HG03045 (cell line): ENCODE measurements around the gene HERC2.
"Not testable (repeated sequence)": the region's sequence is repeated elsewhere in the genome, so short reads cannot be mapped to it uniquely, and the experiment has no call there.

ENCODE experiments used
- ATAC-seq: cut with Tn5 transposase; IDR thresholded peaks from one replicate; pipeline ENCODE4 v1.9.1; 2021; ENCODE audit warnings: mild to moderate bottlenecking, moderate library complexity; ENCODE audit not compliant: unreplicated experiment

HERC2 gene

DNA sequence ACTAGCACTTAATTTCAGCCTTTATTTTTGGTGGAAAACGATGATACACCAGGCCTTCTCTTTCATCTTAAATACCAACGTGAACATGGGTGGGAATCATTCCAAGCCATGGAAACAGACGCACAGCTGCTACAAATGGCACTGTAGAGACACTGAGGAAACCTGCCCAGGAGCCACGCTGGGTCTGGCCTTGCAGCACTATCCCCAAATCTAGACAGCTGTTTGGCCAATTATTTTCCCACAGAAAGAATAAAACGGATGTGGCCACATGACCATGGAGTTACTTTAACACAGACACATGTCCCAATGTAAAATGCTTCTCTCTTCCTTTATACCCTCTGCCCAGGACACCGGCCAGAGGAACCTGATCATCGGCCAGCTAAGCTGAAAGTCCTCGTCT is 139.2 kb downstream of the HERC2 start:
- no peak for ATAC-seq

DNA sequence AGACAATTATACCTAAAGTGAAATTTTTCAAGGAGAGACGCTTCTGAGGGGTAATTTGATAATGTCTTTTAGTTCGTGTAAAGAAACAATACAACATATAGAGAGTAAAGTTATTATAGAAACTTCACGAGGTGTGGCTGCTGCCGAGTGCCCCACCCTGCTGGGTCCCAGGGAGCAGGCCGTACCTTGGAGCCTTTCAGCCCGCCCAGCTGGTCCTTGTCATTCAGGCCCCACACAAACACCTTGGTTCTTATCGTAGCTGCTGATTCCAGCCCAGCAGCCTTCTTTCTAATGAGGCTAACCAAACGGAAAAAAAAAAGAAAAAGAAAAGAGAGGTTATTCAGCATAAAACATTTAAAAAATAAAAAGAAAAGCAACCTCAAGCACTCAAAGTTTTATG is 139.8 kb downstream of the HERC2 start:
- ATAC-seq, result no peak

DNA sequence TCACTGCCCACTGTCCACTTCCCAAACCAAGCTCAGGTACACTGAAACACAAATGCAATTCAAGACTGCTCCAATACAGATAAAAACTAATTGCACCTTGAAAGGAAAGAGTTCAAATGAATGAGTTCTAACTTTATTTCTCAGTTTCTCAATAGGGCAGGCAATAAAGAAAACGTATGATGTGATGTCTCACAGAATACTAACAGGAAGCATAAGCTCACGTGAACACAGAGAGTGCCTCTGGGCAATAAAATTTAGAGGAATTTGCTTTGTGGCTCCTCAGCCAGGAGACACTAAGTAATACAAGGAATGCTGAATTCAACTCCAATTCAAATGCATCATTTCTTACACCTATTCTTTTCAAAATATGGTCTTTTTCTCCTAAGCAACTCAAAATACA is 140.6 kb downstream of the HERC2 start:
- no peak for ATAC-seq

DNA sequence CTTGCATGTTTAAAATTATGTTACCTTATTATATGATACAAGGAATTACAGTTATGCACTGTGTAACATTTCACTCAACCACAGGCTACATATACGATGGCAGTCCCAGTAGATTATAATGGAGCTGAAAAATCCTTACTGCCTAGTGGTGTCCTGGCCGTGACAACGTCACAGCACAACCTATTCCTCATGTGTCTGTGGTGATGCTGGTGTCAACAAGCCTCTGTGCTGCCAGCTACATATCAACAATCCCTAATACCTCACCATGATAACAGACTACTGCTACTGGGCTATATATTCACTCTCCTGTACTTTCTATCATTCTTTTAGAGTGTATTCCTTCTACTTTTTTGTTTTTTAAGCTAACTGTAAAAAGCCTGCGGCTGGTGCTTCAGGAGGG is 142.7 kb downstream of the HERC2 start:
- ATAC-seq, result no peak

DNA sequence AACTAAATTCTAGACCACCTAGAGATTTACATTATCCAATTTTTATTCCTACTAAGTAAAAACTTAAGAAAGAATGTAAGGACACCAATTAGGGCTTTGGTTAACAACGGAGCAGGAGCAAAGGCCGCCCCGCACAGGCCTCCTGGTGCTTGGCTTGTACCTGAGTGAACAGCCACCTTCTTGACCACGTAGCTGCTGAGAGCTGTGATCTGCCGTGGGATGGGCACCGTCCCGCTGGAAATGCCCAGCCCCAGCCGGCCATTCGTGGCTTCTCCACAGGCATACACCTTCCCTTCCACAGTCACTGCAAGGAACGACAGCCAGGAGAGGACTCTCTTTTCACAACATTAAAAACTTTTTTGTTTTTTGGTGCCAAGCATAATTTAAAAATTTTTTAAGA is 143.3 kb downstream of the HERC2 start:
- no peak for ATAC-seq

DNA sequence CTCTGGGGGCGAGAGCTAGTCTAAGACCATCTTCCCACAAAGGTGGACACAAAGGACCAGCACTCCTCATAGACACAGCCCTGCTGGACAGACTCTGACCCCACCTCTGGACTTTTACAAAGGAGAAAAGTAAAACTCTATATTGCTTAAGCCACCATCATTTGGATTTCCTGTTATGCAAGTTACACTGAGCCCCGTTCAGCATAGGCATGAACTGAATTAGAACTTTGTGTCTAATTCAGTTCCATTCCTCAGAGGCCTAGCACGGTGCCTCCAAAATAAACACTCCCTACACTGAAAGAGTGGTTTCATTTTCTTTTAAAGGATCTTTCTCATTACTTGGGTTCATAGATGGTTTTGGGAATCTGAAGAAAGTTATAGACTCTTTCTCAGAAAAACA is 143.7 kb downstream of the HERC2 start:
- no peak for ATAC-seq

DNA sequence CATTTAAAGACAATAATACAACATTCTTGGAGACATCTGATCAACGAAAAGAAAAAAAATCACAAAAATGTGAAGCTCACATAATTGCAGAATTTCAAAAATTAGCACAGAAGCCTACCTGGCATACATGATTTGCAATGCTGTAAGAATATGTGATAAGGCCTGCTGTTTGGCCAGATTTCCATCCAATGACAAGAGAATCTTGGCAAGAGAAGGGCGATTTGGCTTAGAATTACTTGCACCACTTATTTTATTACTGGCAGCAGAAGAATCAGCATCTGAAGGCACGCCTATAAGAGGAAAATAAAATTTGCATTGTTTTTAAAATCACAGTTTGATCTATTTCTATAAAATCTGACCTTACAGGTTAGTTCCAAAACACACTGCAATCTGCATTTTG is 152.6 kb downstream of the HERC2 start:
- ATAC-seq, result no peak

DNA sequence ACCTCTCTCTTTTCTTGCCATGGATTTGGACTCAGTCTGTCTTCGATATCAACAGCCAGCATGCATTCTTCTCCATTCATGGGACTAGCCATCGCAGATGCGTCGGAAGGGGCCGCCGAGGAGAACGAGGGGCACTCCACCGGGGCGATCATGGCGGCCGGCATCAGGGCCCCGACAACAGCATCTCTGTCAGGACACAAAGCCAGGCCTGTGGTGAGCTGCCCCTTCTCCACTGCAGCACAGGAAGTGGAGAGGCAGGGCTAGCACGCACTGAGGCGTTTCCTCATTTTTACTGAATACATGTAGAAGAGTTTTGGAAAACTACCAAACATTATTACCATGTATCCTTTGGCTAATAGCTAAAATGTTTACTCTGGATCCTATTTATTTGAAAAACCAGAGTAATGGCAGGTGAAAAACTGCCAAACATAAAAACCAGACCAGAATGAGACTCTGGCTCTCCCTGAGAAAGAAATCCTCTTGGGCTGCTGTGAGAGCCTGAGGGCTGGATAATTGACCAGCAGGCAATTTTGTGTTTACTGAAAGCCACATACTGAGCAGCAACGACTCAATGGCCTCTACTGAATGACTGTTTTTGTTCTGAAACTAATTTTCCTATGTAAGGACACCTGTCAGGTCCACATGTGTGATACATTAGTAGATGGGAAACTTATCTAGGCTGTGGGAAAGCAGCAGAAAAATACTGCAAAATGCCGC is 153.4 kb downstream of the HERC2 start:
- not testable (repeated sequence) for ATAC-seq

DNA sequence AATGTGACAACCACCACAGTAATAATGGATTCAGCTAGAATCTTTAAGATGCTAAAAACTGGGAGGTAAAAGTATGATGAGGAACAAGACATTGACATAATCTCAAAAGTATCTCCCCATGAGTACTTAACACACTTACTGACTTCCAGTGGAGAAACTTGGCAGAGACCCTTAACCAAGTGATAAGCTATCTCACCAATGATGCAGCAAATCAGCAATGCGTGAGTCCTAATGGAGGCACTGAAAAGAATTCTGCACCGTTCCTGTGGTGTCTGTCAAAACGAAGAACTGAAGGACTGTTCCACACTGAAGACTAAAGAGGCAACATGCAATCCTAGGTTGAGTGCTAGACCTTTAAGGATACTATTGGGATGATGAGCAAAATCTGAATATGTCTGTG is 154.9 kb downstream of the HERC2 start:
- no peak for ATAC-seq

DNA sequence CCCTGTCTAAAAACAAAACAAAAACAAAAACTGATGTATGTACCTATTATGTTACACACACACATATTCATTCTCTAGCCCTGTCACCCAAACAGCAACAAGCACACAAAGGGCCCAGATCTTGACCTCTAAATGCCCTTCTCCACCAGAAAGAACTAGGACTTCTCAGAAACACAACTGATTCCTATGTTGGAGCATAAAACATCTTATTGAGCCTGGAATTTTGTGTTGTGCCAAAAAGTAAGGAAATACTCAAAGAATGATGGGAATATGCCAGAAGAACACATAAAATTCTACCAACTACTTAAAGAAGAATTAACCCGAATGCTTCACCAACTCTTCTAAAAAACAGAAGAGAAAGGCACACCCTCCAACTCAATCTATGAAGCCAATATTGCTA is 156.2 kb downstream of the HERC2 start:
- no peak for ATAC-seq

DNA sequence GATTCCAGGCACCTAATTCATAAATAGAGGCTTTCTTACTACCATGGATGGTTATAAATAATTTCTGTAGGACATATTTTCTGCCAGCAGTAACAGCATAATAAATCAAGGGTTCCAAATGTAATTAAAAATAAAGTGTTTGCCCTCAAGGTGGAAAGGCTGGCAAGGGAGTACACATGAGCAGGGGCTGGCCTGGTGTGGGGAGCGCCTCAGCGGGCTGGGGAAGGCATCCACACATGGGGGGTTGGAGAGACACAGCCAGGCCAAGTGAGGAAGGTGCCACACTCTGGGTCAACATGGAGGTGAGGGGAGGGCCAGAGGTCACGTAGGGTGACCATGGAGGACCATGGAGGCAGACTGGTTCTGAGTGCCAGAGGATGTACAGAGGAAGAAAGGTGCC is 157.1 kb downstream of the HERC2 start:
- no peak for ATAC-seq

DNA sequence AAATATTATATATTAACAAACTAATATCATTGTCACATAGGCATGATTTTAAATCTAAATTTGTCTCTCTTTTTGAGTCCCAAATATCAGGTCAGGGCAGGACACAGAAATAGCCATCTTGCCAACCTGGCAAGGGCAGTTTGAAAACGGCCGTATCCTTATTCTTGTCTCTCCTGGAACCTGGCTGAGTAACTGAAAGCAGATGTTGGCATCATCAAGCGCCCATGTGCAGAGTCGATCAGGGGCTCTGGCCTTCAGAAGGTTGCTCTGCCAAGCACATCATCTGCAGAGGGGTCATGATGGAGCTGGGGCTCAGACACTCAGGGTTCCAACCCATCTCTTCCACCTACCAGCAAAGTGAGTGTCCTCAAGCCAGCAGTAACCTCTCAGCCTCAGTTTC is 167.7 kb downstream of the HERC2 start:
- ATAC-seq, result no peak

DNA sequence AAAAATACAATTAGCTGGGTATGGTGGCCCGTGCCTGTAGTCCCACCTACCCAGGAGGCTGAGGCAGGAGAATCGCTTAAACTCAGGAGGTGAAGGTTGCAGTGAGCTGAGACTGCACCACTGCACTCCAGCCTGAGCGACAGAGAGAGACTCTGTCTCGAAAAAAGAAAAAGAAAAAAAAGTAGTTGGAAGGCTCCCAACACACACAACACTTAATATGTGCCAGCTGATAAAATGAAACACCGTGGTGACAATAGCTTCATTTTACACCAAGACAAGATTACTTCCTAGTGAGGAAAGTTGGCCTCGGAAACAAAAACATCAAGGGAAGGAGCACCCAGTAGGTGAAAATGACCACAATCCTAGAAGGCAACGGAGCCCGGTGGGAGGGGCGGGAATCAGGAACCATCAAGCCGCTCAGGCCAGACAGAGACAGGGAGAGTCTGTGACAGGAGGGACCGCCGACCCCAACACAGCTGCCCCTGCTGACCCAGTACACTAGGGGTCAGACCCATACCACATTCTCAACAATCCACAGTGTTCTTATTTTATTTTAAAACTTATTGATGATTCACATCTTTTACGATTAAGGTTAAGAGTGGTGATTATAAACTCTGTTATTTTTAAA is 168.4 kb downstream of the HERC2 start:
- ATAC-seq, result no peak

DNA sequence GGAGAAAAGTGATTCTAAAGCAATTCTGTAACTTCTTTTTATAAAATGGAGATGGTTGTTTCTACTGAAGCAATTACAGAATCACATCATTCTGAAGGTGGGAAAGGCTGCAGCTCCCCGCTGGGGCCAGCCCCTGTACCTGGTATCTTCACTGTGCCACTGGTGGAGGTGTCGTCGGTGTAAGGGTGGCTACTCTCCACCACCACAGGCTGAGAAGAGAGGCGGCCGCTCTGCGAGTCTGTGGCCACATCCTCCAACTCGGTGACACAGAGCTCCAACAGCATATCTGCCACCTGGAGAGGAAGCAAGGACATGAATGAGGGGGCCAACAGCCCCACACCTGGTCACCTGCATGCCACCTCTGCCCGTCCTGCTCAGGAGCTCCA is 169.4 kb downstream of the HERC2 start:
- not testable (repeated sequence) for ATAC-seq

DNA sequence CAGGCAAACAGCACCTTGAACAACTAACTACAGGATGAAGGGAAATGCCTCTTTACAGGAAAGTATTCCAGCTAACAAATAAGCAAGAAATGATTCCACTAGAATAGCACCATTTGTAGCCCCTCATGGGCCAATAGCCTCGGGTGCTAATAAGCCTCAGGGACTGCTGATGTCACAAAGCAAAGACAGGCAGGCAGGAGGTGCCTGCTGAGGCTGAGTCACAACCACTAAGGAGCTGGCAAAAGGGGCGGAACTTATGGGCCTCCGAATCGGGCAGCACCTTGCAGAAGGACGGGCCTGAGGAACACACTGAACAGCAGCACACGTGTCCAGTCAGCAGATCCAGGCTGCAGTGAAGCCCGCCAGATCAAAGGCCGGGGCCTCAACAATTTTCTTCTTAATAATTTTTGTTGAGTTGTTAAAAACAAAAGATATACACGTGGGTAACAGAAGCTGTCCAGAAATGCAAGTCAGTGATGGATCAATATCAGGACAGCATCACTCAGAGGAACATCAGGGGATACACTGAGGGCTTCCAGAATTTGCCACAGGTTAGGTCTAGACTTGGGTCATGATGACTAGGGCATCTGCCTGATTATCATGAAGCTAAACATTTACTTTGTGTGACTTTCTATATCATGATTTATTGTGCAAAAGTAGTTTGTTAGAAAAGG is 170.0 kb downstream of the HERC2 start:
- ATAC-seq, result not testable (repeated sequence)

DNA sequence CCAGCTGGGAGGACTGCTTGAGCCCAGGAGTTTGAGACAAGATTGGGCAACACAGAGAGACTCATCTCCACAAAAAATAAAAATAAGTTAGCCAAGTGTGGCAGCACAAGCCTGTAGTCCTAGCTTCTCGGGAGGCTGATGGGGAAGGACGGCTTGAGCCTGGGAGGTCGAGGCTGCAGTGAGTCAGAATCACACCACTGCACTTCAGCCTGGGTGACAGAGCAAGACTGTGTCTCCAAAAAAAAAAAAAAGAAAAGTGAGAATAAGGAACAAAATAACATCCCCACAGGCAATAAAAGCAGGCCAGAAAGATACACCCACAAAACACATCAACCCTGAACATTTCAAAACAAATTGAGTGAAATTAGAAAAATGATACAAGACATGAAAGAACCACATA is 174.2 kb downstream of the HERC2 start:
- no peak for ATAC-seq

DNA sequence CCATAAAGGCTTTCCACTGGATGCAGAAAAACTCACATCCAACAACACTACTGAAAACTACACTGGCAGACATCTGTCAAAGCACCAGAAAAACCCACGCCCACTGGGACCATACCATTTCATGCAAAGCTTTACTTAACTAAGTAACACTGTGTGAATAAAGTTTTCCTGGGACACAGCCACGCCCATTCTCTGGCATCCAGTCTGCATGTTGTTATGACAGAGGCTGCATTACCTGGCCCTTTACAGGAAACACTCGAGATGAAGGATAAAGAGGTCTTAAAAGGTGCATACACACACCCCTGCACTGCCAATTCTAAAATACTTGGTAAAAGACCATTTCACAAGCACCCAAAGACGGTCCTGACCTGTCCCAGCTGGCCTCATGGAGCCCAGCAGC is 176.6 kb downstream of the HERC2 start:
- not testable (repeated sequence) for ATAC-seq

DNA sequence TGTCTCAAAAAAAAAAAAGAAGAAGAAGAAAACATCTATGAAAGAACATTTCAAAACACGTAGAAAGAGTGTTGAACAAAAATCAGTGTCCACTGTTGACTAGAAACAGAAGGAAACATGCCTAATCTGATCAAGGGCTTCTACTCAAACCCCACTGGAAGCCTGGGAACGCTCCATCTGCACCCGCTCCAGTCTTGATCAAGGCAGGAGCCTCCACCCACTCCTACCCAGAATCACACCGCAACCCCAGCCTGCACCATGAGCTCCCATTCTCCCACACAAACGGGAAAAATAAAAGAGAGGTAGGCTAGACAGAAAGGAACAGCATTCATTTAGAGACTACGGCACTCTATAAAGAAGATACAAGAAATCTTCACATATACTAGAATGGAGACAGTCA is 181.9 kb downstream of the HERC2 start:
- ATAC-seq, result no peak

DNA sequence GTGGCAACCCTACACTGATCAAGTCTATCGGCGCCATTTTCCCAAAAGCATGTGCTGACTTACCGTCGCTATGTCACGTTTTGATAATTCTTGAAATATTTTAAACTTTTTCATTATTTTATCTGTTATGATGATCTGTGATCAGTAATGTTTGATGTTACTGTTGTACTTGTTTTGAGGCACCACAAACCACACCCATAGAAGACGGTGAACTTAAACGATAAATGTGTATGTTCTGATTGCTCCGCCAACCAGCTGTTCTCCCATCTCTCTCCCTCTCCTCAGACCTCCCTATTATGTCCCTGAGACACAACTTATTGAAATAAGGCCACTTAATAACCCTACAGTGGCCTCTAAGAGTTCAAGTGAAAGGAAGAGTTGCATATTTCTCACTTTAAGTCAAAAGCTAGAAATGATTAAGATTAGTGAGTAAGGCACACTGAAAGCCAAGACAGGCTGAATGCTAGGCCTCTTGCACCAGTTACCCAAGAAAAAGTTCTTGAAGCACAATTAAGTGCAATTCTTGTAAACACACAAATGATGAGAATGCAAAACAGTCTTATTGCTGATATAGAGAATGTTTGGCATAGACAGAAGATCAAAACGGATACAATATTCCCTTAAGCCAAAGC is 184.5 kb downstream of the HERC2 start:
- not testable (repeated sequence) for ATAC-seq

DNA sequence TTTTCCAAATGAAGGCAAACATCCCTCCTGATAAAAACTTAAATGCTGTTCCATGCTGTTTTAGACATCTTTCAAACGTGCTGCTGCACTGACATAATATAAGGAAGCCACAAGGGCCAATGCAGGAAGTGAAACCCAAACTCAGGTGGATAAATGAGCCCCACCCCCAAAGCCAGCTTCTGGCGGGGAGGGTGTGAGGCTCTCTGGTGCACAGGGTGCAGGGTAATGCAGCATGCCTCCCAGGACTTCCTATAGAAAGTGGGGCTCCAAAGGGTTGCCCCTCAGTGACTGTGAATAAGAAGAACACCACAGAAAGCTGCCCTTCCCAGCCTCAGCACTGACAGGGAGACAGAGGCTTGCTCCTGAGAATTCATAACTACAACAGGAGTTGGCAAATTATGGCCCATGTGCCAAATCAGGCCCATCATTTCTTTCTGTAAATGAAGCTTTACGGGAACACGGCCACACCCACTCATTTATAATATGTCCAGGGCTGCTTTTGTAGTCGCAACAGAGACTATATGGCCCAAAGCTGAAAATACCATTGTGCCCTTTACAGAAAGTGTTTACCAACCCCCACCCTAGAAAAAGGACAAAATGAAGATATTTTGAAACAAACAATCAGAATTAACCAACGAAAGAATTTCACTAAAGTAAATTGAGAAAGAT is 185.6 kb downstream of the HERC2 start:
- ATAC-seq, result peak; percentile 89

DNA sequence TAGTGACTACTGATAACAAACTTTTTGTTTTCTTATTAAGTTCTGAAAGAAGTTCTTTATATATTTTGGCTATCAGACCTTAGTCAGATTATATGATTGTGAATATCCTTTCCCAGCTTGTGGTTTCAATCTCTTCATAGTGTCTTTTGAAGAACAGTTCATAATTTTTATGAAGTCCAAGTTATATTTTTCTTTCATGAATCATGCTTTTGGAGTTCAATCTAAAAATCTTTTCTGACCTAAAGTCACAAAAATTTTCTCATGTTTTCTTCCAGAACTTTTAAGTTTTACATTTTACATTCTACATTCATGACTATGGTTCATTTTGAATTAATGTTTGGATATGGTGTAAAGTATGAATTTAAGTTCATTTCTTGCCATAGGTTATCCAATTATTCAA is 188.7 kb downstream of the HERC2 start:
- ATAC-seq, result no peak
